ENCODE results near the gene ID3. TPM values are rescaled to one million over a fixed set of nuclear protein-coding genes. Genes with fewer than 3 reads are reported as not detected.

ID3 gene
- total RNA-seq, 1 experiment from 2014 or later: 119 TPM

DNA sequence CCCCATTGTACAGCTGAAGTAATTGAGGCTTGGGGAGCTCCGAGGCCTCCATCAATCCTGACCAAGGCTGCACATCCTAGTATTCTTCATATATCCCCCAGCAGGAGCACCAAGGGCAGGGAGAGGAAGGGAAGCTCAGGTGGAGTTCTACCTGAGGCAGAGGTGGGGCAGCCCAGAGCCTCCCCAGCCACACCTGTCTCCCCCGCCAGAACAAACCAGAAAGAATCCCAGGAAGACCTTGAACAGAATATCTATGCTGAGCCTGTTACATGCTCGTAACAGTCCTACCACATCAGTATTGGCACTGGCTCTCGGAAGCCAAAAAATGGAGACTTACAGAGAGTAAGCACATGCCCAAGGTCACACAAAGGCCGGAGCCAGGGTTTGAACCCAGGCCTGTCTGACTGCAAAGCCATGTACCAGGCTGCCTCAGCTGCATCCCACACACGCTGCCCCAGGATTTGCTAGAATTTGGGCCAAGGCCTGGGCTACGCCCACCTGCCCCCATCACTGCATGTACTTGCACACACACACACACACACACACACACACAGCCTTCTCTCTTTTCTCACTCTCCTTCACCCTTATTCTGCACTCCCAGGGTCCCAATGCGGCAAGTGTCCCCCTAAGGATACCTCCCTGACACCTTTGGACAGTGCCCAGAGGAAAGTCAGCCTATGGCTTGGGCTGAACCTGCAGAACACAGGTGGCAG lies 32.8 kb downstream of the ID3 start:
- no peak overlapping the region for H3K23ac ChIP-seq (ENCODE audit: insufficient read length, low read depth, low read length)
- WGBS (ENCODE audit: extremely low coverage, insufficient read length, low lambda C conversion rate): no CpG with 5 or more reads among the region's 8 CpGs
- no peak overlapping the region for H3K9ac ChIP-seq (ENCODE audit: extremely low read depth, insufficient read length, low read length)
- no peak overlapping the region for H2AFZ ChIP-seq (ENCODE audit: low read length)
- H2AK5ac ChIP-seq (ENCODE audit: insufficient read length, low read length): no peak overlapping the region
- H4K20me1 ChIP-seq (ENCODE audit: control insufficient read depth, insufficient read depth, insufficient read length): peaks cover 3% of the 10 kb centered on the region
- no peak for DNase-seq
- peaks cover 26% of the 10 kb centered on the region for H3K27me3 Mint-ChIP-seq (ENCODE audit: low read depth)
- no peak overlapping the region for H3K4ac ChIP-seq (ENCODE audit: low read depth, low read length)
- H4K8ac ChIP-seq (replicated peaks; ENCODE audit: insufficient read length, low read depth, low read length): no peak overlapping the region
- no peaks in the 10 kb centered on the region for H3K9me3 ChIP-seq (ENCODE audit: control insufficient read depth, low read depth, low read length)
- H3K27ac ChIP-seq (ENCODE audit: insufficient read length, low read depth, low read length): no peak overlapping the region
- H3K27me3 ChIP-seq (ENCODE audit: insufficient read depth, low read length): peaks cover 4% of the 10 kb centered on the region; the same call in 1 of the 2 replicates
- no peaks in the 10 kb centered on the region for H3K79me1 ChIP-seq (ENCODE audit: insufficient read depth, low read depth, low read length, poor library complexity, severe bottlenecking)
- peaks cover 3% of the 10 kb centered on the region for H3K23me2 ChIP-seq (ENCODE audit: insufficient read length, low read depth, low read length, poor library complexity, severe bottlenecking)
- H3K36me3 Mint-ChIP-seq (ENCODE audit: insufficient read depth in 1 of 3, low read depth in 3 of 3): peaks cover 5 to 10% (median 5%) of the 10 kb centered on the region in 3 experiments; a peak in 5 of 7 replicates
- H3K79me2 ChIP-seq (ENCODE audit: insufficient read depth, low read length): no peaks in the 10 kb centered on the region
- H3K4me3 Mint-ChIP-seq: peak overlapping the region in 1 of 2 experiments; percentile 5; a peak in 1 of 5 replicates
- no peak overlapping the region for H2BK120ac ChIP-seq (ENCODE audit: low read depth, low read length, poor library complexity, severe bottlenecking)
- no peak overlapping the region for H3K18ac ChIP-seq (ENCODE audit: insufficient read length, low read depth, low read length)
- no peak overlapping the region for H2BK15ac ChIP-seq (ENCODE audit: low read depth, low read length)
- H3K14ac ChIP-seq (ENCODE audit: insufficient read depth, low read length): no peak overlapping the region
- 0 out of 2 replicates have a peak, but pooled peaks cover under 1% of the 10 kb centered on the region for H3K4me1 ChIP-seq (ENCODE audit: insufficient read depth, low read length)
- H2BK5ac ChIP-seq (ENCODE audit: insufficient read length, low read length): no peak overlapping the region
- H2BK20ac ChIP-seq (ENCODE audit: low read depth, low read length, poor library complexity, severe bottlenecking): no peak overlapping the region
- H3K9me3 Mint-ChIP-seq: no peaks in the 10 kb centered on the region
- H3K27ac Mint-ChIP-seq: no peak overlapping the region
- H3K56ac ChIP-seq (ENCODE audit: insufficient read length, low read depth, low read length): no peak overlapping the region
- no peak overlapping the region for H4K91ac ChIP-seq (ENCODE audit: insufficient read length, low read depth, low read length)
- peaks cover 20 to 37% of the 10 kb centered on the region in 2 experiments for H3K4me1 Mint-ChIP-seq
- H3T11ph ChIP-seq (ENCODE audit: low read length): no peak overlapping the region
- TF ChIP-seq CTCF (conservative IDR thresholded peaks at IDR 0.05): no peak
- no peak overlapping the region for H3K4me2 ChIP-seq (ENCODE audit: insufficient read depth, insufficient read length, low read length)
- H2BK12ac ChIP-seq (ENCODE audit: insufficient read length, low read depth, low read length): no peak overlapping the region
- no peak overlapping the region for H4K5ac ChIP-seq (ENCODE audit: insufficient read length, low read depth, low read length)
